NCI-H2171 treated with DMSO at 0.1 percent for 48 hours (cell line): ENCODE measurements around the gene EPHA8.
A peak's percentile ranks its signal among the peaks of the same experiment; 100 is the strongest.

Source experiments
- DNase-seq: peaks from one replicate; lab custom pipeline; 2025; lab: John Stamatoyannopoulos, UW

The EPHA8 gene

GRCh38 chr1:22562584-22563583 lies at the start of gene EPHA8:
Gene EPHA8, plus strand, starts transcription at chr1:22563489. Its CDS starts 147 bp downstream, at chr1:22563636.
- DNase-seq = peak; percentile 44

GRCh38 chr1:22516906-22517571 lies 46.2 kb upstream of the EPHA8 start:
- no peak for DNase-seq

- no peak for DNase-seq
These were observed 45.3 kb upstream of the EPHA8 start for GRCh38 chr1:22517956-22518355.

- DNase-seq = no peak
These were observed 44.9 kb upstream of the EPHA8 start for GRCh38 chr1:22518379-22518778.

GRCh38 chr1:22520871-22521270 lies 42.4 kb upstream of the EPHA8 start:
- DNase-seq = no peak

GRCh38 chr1:22521692-22522091 lies 41.6 kb upstream of the EPHA8 start:
- no peak for DNase-seq

- DNase-seq = no peak
These were observed 41.0 kb upstream of the EPHA8 start for GRCh38 chr1:22522221-22522743.

GRCh38 chr1:22524481-22524880 lies 38.8 kb upstream of the EPHA8 start:
- no peak for DNase-seq

GRCh38 chr1:22525211-22525610 lies 38.1 kb upstream of the EPHA8 start:
- no peak for DNase-seq

GRCh38 chr1:22525646-22526045 lies 37.6 kb upstream of the EPHA8 start:
- no peak for DNase-seq

GRCh38 chr1:22526098-22526497 lies 37.2 kb upstream of the EPHA8 start:
- no peak for DNase-seq

- no peak for DNase-seq
These were observed 36.6 kb upstream of the EPHA8 start for GRCh38 chr1:22526677-22527076.

GRCh38 chr1:22527122-22527521 lies 36.2 kb upstream of the EPHA8 start:
- no peak for DNase-seq

GRCh38 chr1:22527555-22528296 lies 35.6 kb upstream of the EPHA8 start:
- DNase-seq = peak; percentile 30

GRCh38 chr1:22528451-22528850 lies 34.8 kb upstream of the EPHA8 start:
- DNase-seq = no peak

GRCh38 chr1:22529901-22530621 lies 33.2 kb upstream of the EPHA8 start:
- no peak for DNase-seq

GRCh38 chr1:22530715-22531114 lies 32.6 kb upstream of the EPHA8 start:
- no peak for DNase-seq

- no peak for DNase-seq
These were observed 32.0 kb upstream of the EPHA8 start for GRCh38 chr1:22531251-22531650.

- DNase-seq = no peak
These were observed 29.9 kb upstream of the EPHA8 start for GRCh38 chr1:22533244-22533895.

- DNase-seq = no peak
These were observed 28.3 kb upstream of the EPHA8 start for GRCh38 chr1:22534951-22535350.

- DNase-seq = no peak
These were observed 27.9 kb upstream of the EPHA8 start for GRCh38 chr1:22535399-22535798.
